ENCODE results near the gene DEFB119. TPM values are rescaled to one million over a fixed set of nuclear protein-coding genes. Genes with fewer than 3 reads are reported as not detected.

Gene DEFB119
- total and polyA plus RNA-seq, 2 experiments from 2014 or later: not detected

DNA sequence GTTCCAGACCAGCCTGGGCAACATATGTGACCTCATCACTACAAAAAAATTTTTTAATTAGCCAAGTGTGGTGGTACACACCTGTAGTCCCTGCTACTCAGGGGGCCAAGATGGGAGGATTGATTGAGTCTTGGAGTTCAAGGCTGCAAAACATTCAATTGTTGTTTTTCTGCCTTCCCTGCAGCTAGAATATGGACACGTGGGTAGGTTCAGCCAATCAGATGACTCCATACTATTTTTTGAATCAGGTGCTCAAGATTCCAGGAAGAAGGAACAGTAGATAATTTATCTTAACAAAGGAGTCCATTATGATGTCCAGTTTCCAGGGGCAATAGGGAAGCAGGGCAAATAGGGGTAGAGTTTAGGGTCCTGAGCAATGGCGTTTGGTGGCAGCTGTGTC, 2.4 kb upstream of the DEFB119 start:
- Histone ChIP-seq H3K9me2 (ENCODE audit: insufficient read depth) (0 out of 2 replicates have a peak, but pooled peaks cover 8% of the 10 kb centered on the region), H3K4me1 (ENCODE audit: insufficient read depth) (no peaks in the 10 kb centered on the region), H3K4me3 (no peak overlapping the region), H3K36me3 (ENCODE audit: insufficient read depth) (peaks cover 4% of the 10 kb centered on the region; the same call in 1 of the 2 replicates), H3F3A (replicated peaks; ENCODE audit: low read depth) (no peaks in the 10 kb centered on the region), H3K27me3 (ENCODE audit: insufficient read depth) (no peaks in the 10 kb centered on the region), H2AFZ (no peak overlapping the region), H3K4me2 (no peak overlapping the region), H4K20me1 (replicated peaks; ENCODE audit: insufficient read depth) (no peaks in the 10 kb centered on the region), H3K27ac (ENCODE audit: low read depth) (no peak overlapping the region), H3K79me2 (replicated peaks; ENCODE audit: insufficient read depth) (no peaks in the 10 kb centered on the region)
- TF ChIP-seq JUNB (IDR thresholded peaks at IDR 0.05; ENCODE audit: unreplicated experiment): no peak
- no peak for TF ChIP-seq NANOG (IDR thresholded peaks at IDR 0.05; ENCODE audit: borderline replicate concordance)
- TF ChIP-seq ZNF462 (CRISPR knock-in tag; IDR thresholded peaks at IDR 0.05): no peak
- TF ChIP-seq STAT1 (IDR thresholded peaks at IDR 0.05; ENCODE audit: unreplicated experiment): no peak
- TF ChIP-seq CTCF (conservative IDR thresholded peaks at IDR 0.05; ENCODE audit: low read depth in 2 of 2): no peak
- TF ChIP-seq POLR2AphosphoS5 (IDR thresholded peaks at IDR 0.05; ENCODE audit: low read depth): no peak
- no peak for TF ChIP-seq REST (IDR thresholded peaks at IDR 0.05; ENCODE audit: unreplicated experiment)
- no peak for TF ChIP-seq ZNF331 (CRISPR knock-in tag; IDR thresholded peaks at IDR 0.05; ENCODE audit: low read depth)
- TF ChIP-seq EZH2phosphoT487 (IDR thresholded peaks at IDR 0.05; ENCODE audit: unreplicated experiment): no peak
- TF ChIP-seq ZNF114 (CRISPR knock-in tag; IDR thresholded peaks at IDR 0.05): no peak
- TF ChIP-seq CREB1 (CRISPR knock-in tag; IDR thresholded peaks at IDR 0.05; ENCODE audit: low read depth): no peak
- no peak for TF ChIP-seq ETS1 (IDR thresholded peaks at IDR 0.05)
- TF ChIP-seq EZH2 (IDR thresholded peaks at IDR 0.05; ENCODE audit: low read depth, unreplicated experiment): no peak
- no peak for DNase-seq (ENCODE audit: low spot score)
- Mint-ChIP-seq H3K9me3 (peaks cover 42% of the 10 kb centered on the region), H3K27ac (no peak overlapping the region), H3K4me3 (no peak overlapping the region), H3K36me3 (ENCODE audit: low read depth) (peaks cover 50% of the 10 kb centered on the region), H3K4me1 (no peaks in the 10 kb centered on the region), H3K27me3 (ENCODE audit: insufficient read depth, low read depth, poor library complexity) (peaks cover 7% of the 10 kb centered on the region)
- no peak for ATAC-seq

Data from GM23338 (cell line).